Hindlimb muscle (tissue), 1 donor: ENCODE measurements around the gene COCH. TPM values are rescaled to one million over a fixed set of nuclear protein-coding genes. Genes with fewer than 3 reads are reported as not detected.
"Not testable (repeated sequence)": the region's sequence is repeated elsewhere in the genome, so short reads cannot be mapped to it uniquely, and the experiment has no call there.

ENCODE experiments used
- DNase-seq: peaks from one replicate; pipeline ENCODE4 v3.0.0-alpha.2; 2013
- polyA plus RNA-seq: library from polyadenylated mRNA; unstranded; fragments of 120-200 nt; gene quantifications from one replicate; pipeline ENCODE4 v1.2.1, GENCODE V29; 2013; ENCODE audit not compliant: insufficient read length

Gene COCH
- polyA plus RNA-seq, 1 donor: 4.4 TPM

GRCh38 chr14:30933937-30934336 lies 59.6 kb downstream of the COCH start:
- not testable (repeated sequence) for DNase-seq

DNA sequence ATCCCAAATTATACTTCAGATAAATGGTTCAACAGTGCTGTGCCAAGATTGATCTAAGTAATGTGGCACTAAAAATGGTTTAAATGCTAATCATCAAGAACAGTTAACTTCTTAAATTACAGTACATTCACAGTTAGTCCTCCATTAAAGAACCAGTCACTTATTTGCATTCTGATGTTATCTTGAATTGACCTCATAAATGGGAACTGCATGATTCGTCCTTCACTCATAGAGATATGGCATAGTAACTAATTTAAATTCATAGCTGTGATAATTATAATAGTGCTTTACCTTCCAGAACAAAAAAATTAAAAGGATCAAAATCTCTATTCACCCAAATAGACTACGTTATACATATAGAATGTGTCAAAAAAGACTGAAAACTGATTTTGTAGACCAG lies 61.1 kb downstream of the COCH start:
- no peak for DNase-seq

DNA sequence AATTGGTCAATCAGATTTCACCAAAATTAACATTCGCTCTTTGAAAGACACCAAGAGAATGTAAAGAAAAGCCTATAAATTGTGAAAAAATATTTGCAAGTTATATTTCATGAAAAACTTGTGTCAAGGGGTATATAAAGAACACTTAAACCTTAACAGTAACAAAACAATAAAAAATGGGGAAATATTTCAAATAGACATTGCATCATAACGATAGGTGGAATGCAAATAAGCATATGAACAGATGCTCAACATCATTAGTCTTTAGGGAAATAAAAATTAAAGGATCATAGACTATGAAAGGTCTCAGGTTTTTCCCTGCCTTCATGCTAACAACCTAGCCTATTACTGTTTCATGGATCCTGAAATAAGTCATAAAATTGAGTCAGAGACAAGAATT lies 64.3 kb downstream of the COCH start:
- no peak for DNase-seq

Other genes starting within 250 kb of the COCH start
- 12.9 TPM for gene AP4S1, start 151.1 kb downstream of the COCH start, polyA plus RNA-seq
- 44.3 TPM for gene STRN3, start 151.8 kb downstream of the COCH start, polyA plus RNA-seq